Measurements from ENCODE around the gene CRTAP.

The CRTAP gene

DNA sequence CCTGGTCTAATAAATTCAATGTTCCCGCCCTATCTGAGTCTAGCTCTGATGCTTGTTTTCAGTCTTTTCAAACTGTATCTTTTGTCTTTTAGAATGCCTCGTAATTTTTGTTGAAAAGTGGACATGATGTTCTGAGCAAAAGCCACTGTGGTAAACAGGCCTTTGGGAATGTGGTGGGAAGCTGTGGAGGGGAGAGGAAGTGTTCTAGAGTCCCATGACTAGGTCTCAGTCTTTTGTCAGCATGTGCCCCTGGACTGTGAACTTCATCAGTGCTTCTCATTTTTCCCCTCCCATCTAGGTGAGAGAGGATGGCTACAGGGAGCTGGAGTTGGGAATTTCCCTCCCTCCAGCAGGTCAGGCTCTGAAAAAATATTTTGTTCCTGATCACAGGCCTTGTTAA lies 71.0 kb downstream of the CRTAP start:
- no peaks in the 10 kb centered on the region for H3K9me3 ChIP-seq
- no peak overlapping the region for H3K9ac ChIP-seq
- H3K4me1 ChIP-seq: no peaks in the 10 kb centered on the region
- no peak for TF ChIP-seq Cebpa-rat (IDR thresholded peaks at IDR 0.05)
- H3K27me3 ChIP-seq: no peaks in the 10 kb centered on the region
- H3K4me2 ChIP-seq: no peak overlapping the region
- no peak overlapping the region for H3K27ac ChIP-seq
- no peaks in the 10 kb centered on the region for H3K36me3 ChIP-seq
- H3K4me3 ChIP-seq: no peak overlapping the region
- H4K20me1 ChIP-seq: no peaks in the 10 kb centered on the region

GRCh38 chr3:33186524-33187367 lies 72.9 kb downstream of the CRTAP start:
- Histone ChIP-seq H4K20me1 (no peaks in the 10 kb centered on the region), H3K27ac (no peak overlapping the region), H3K4me1 (no peaks in the 10 kb centered on the region), H3K4me3 (no peak overlapping the region), H3K36me3 (no peaks in the 10 kb centered on the region), H3K4me2 (no peak overlapping the region), H3K27me3 (no peaks in the 10 kb centered on the region), H3K9me3 (no peaks in the 10 kb centered on the region), H3K9ac (no peak overlapping the region)
- no peak for TF ChIP-seq Cebpa-rat (IDR thresholded peaks at IDR 0.05)

DNA sequence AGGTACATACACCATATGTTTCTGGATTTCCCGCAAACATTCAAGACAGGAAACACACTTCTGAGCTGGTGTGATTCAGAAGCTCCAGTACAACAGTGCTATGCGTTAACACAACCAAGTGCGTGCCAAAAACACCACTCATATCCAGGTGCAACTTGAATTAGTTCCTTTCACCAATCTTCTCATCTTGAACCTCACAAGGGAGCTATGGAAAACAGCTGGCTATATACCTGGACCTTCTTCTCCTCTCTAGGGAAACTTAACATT lies 73.5 kb downstream of the CRTAP start:
- H3K27ac ChIP-seq: no peak overlapping the region

GRCh38 chr3:33194303-33194702 lies 80.5 kb downstream of the CRTAP start:
- no peak for TF ChIP-seq Cebpa-rat (IDR thresholded peaks at IDR 0.05)
- H3K4me1 ChIP-seq: no peaks in the 10 kb centered on the region
- H3K4me3 ChIP-seq: no peak overlapping the region
- no peaks in the 10 kb centered on the region for H3K27me3 ChIP-seq
- H3K27ac ChIP-seq: no peak overlapping the region
- H3K36me3 ChIP-seq: no peaks in the 10 kb centered on the region
- H3K9ac ChIP-seq: no peak overlapping the region
- H4K20me1 ChIP-seq: no peaks in the 10 kb centered on the region
- H3K4me2 ChIP-seq: no peak overlapping the region
- H3K9me3 ChIP-seq: no peaks in the 10 kb centered on the region

More for the DNA sequence above, 73.5 kb downstream of the CRTAP start:
- Histone ChIP-seq H3K9ac (no peak overlapping the region), H3K4me3 (no peak overlapping the region), H3K9me3 (no peaks in the 10 kb centered on the region), H3K36me3 (no peaks in the 10 kb centered on the region), H4K20me1 (no peaks in the 10 kb centered on the region), H3K4me2 (no peak overlapping the region), H3K4me1 (no peaks in the 10 kb centered on the region), H3K27me3 (no peaks in the 10 kb centered on the region)
- TF ChIP-seq Cebpa-rat (IDR thresholded peaks at IDR 0.05): no peak

- no peak overlapping the region for H3K4me2 ChIP-seq
Measured at GRCh38 chr3:33196538-33196937, 82.7 kb downstream of the CRTAP start.

More at GRCh38 chr3:33196538-33196937, 82.7 kb downstream of the CRTAP start:
- TF ChIP-seq Cebpa-rat (IDR thresholded peaks at IDR 0.05): no peak
- Histone ChIP-seq H3K9me3 (no peaks in the 10 kb centered on the region), H4K20me1 (no peaks in the 10 kb centered on the region), H3K4me1 (no peaks in the 10 kb centered on the region), H3K4me3 (no peak overlapping the region), H3K27me3 (no peaks in the 10 kb centered on the region), H3K36me3 (no peaks in the 10 kb centered on the region), H3K9ac (no peak overlapping the region), H3K27ac (no peak overlapping the region)

All from BLaER1 (cell line).